ENCODE results near the gene MRPL49. TPM values are rescaled to one million over a fixed set of nuclear protein-coding genes. Genes with fewer than 3 reads are reported as not detected.

The MRPL49 gene
- total RNA-seq, 1 donor, result 53.9 TPM

- DNase-seq (ENCODE audit: low read depth in 2 of 3, low spot score in 2 of 3), result no peak
These were observed 19.7 kb upstream of the MRPL49 start for GRCh38 chr11:65102142-65103095.

- DNase-seq (ENCODE audit: low read depth in 2 of 3, low spot score in 2 of 3), result no peak
These were observed 18.6 kb upstream of the MRPL49 start for GRCh38 chr11:65103476-65103875.

- no peak for DNase-seq (ENCODE audit: low read depth in 2 of 3, low spot score in 2 of 3)
These were observed 17.5 kb upstream of the MRPL49 start for GRCh38 chr11:65104628-65105027.

- no peak for DNase-seq (ENCODE audit: low read depth in 2 of 3, low spot score in 2 of 3)
These were observed 15.0 kb upstream of the MRPL49 start for GRCh38 chr11:65107078-65107477.

- DNase-seq (ENCODE audit: low read depth in 2 of 3, low spot score in 2 of 3), result no peak
These were observed 14.2 kb upstream of the MRPL49 start for GRCh38 chr11:65107751-65108468.

- no peak for DNase-seq (ENCODE audit: low read depth in 2 of 3, low spot score in 2 of 3)
These were observed 13.5 kb upstream of the MRPL49 start for GRCh38 chr11:65108469-65109123.

GRCh38 chr11:65109231-65110198, 12.6 kb upstream of the MRPL49 start:
- no peak for DNase-seq (ENCODE audit: low read depth in 2 of 3, low spot score in 2 of 3)

- DNase-seq (ENCODE audit: low read depth in 2 of 3, low spot score in 2 of 3), result peak; percentile 83 to 94 (median 92)
These were observed 11.7 kb upstream of the MRPL49 start for GRCh38 chr11:65110354-65110861.

GRCh38 chr11:65111159-65111743, 10.9 kb upstream of the MRPL49 start:
- DNase-seq (ENCODE audit: low read depth in 2 of 3, low spot score in 2 of 3), result no peak

GRCh38 chr11:65111744-65112545, 10.2 kb upstream of the MRPL49 start, which contains the start of gene TM7SF2:
Gene TM7SF2, plus strand, starts transcription at chr11:65111872. Its CDS starts 144 bp downstream, at chr11:65112016.
- DNase-seq (ENCODE audit: low read depth in 2 of 3, low spot score in 2 of 3), result peak; percentile 82 to 95 (median 92)

GRCh38 chr11:65112546-65113360, 9.4 kb upstream of the MRPL49 start:
- DNase-seq (ENCODE audit: low read depth in 2 of 3, low spot score in 2 of 3), result peak; percentile 65 to 70 (median 67)

- DNase-seq (ENCODE audit: low read depth in 2 of 3, low spot score in 2 of 3), result no peak
These were observed 8.8 kb upstream of the MRPL49 start for GRCh38 chr11:65113361-65113756.

GRCh38 chr11:65113839-65114238, 8.3 kb upstream of the MRPL49 start:
- no peak for DNase-seq (ENCODE audit: low read depth in 2 of 3, low spot score in 2 of 3)

- DNase-seq (ENCODE audit: low read depth in 2 of 3, low spot score in 2 of 3), result no peak
These were observed 7.5 kb upstream of the MRPL49 start for GRCh38 chr11:65114538-65115171.

- no peak for DNase-seq (ENCODE audit: low read depth in 2 of 3, low spot score in 2 of 3)
These were observed 6.6 kb upstream of the MRPL49 start for GRCh38 chr11:65115361-65116082.

GRCh38 chr11:65116370-65117205, 5.5 kb upstream of the MRPL49 start:
- DNase-seq (ENCODE audit: low read depth in 2 of 3, low spot score in 2 of 3), result peak in 2 of 3 donors; percentile 36 to 45

Measured in hematopoietic multipotent progenitor cell (in vitro differentiated cells).